ENCODE measurements around the gene DNAAF5.

GRCh38 chr7:834277-834676, 107.8 kb downstream of the DNAAF5 start:
- TF ChIP-seq MAFK (IDR thresholded peaks at IDR 0.05; ENCODE audit: low read length) = no peak
- TF ChIP-seq ZNF354B (CRISPR knock-in tag; IDR thresholded peaks at IDR 0.05) = no peak
- TF ChIP-seq TEAD4 (IDR thresholded peaks at IDR 0.05; ENCODE audit: low read length) = no peak
- no peak for TF ChIP-seq TEAD4 (CRISPR knock-in tag; IDR thresholded peaks at IDR 0.05; ENCODE audit: borderline replicate concordance)
- TF ChIP-seq, protein P1, sequence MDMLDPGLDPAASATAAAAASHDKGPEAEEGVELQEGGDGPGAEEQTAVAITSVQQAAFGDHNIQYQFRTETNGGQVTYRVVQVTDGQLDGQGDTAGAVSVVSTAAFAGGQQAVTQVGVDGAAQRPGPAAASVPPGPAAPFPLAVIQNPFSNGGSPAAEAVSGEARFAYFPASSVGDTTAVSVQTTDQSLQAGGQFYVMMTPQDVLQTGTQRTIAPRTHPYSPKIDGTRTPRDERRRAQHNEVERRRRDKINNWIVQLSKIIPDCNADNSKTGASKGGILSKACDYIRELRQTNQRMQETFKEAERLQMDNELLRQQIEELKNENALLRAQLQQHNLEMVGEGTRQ (CRISPR knock-in tag; IDR thresholded peaks at IDR 0.05) = no peak
- TF ChIP-seq CTCF (IDR thresholded peaks at IDR 0.05 in 2 of 3, conservative IDR thresholded peaks at IDR 0.05 in 1 of 3; ENCODE audit: insufficient read depth in 2 of 3, low read depth in 1 of 3, low read length in 3 of 3) = no peak

All from K562 (cell line).